GM18519 (cell line): ENCODE data around the gene C1orf167.

ENCODE experiments used
- ATAC-seq: cut with Tn5 transposase; IDR thresholded peaks from one replicate; pipeline ENCODE4 v1.9.1; 2021; ENCODE audit warnings: mild to moderate bottlenecking, moderate library complexity; ENCODE audit not compliant: unreplicated experiment, low FRiP score

The C1orf167 gene

GRCh38 chr1:11782127-11782708, 20.2 kb downstream of the C1orf167 start:
- ATAC-seq, result no peak

GRCh38 chr1:11783556-11783955, 21.6 kb downstream of the C1orf167 start:
- ATAC-seq, result no peak

- no peak for ATAC-seq
These were observed 22.4 kb downstream of the C1orf167 start for GRCh38 chr1:11784256-11784992.

GRCh38 chr1:11784993-11785769, 23.2 kb downstream of the C1orf167 start:
- no peak for ATAC-seq

GRCh38 chr1:11786168-11786567, 24.2 kb downstream of the C1orf167 start:
- ATAC-seq, result no peak

- ATAC-seq, result no peak
These were observed 25.3 kb downstream of the C1orf167 start for GRCh38 chr1:11787251-11787803.

GRCh38 chr1:11787804-11788436, 25.9 kb downstream of the C1orf167 start:
- ATAC-seq, result no peak

GRCh38 chr1:11788549-11789053, 26.6 kb downstream of the C1orf167 start:
- no peak for ATAC-seq

GRCh38 chr1:11789126-11790067, 27.4 kb downstream of the C1orf167 start:
- ATAC-seq, result no peak

- no peak for ATAC-seq
These were observed 28.3 kb downstream of the C1orf167 start for GRCh38 chr1:11790101-11790879.

- no peak for ATAC-seq
These were observed 29.1 kb downstream of the C1orf167 start for GRCh38 chr1:11790880-11791715.

- ATAC-seq, result no peak
These were observed 30.1 kb downstream of the C1orf167 start for GRCh38 chr1:11792106-11792505.

- ATAC-seq, result no peak
These were observed 31.8 kb downstream of the C1orf167 start for GRCh38 chr1:11793819-11794218.

- ATAC-seq, result no peak
These were observed 32.6 kb downstream of the C1orf167 start for GRCh38 chr1:11794446-11795237.

- ATAC-seq, result no peak
These were observed 33.4 kb downstream of the C1orf167 start for GRCh38 chr1:11795238-11795890.

GRCh38 chr1:11796036-11796828, 34.2 kb downstream of the C1orf167 start:
- ATAC-seq, result no peak
